Endothelial cell of umbilical vein (primary cell): ENCODE results near the gene SHISA5.

Experiments
- EZH2 ChIP-seq: IDR thresholded peaks from 2 replicates; pipeline ENCODE4 v1.6.1; 2012; ENCODE audit warnings: borderline replicate concordance, low read depth, mild to moderate bottlenecking, moderate library complexity, low read length, inconsistent platforms; ENCODE audit not compliant: severe bottlenecking
- FOS ChIP-seq: IDR thresholded peaks from 2 replicates; pipeline ENCODE4 v1.6.1; 2011; ENCODE audit warnings: mild to moderate bottlenecking, low read length, moderate library complexity, borderline replicate concordance; ENCODE audit not compliant: insufficient read depth
- GATA2 ChIP-seq: IDR thresholded peaks from 2 replicates; pipeline ENCODE4 v1.7.0; 2011; ENCODE audit warnings: low read depth, mild to moderate bottlenecking, moderate library complexity, mixed read lengths, low read length; ENCODE audit not compliant: insufficient read length, insufficient read depth
- POLR2A ChIP-seq: IDR thresholded peaks from 2 replicates; pipeline ENCODE4 v1.6.1; 2012; ENCODE audit warnings: low read depth, mild to moderate bottlenecking, control low read depth, low read length
- POLR2AphosphoS5 ChIP-seq: IDR thresholded peaks from 2 replicates; pipeline ENCODE4 v1.6.1; 2012; ENCODE audit warnings: low read depth, mild to moderate bottlenecking, control low read depth, low read length, moderate library complexity; ENCODE audit not compliant: insufficient read depth
- TF ChIP-seq, protein P1 (sequence below), 2 donors: IDR thresholded peaks; 1 replicate in 1 of 2; 2 replicates in 1 of 2; pipeline ENCODE4 v1.5.1; 2011; ENCODE audit warnings: low read length in 2 of 2, mild to moderate bottlenecking in 2 of 2, moderate library complexity in 2 of 2, control low read depth in 1 of 2, inconsistent platforms in 1 of 2, low read depth in 1 of 2; ENCODE audit not compliant: insufficient read depth in 1 of 2; ENCODE audit errors: extremely low read depth in 1 of 2
- TF ChIP-seq, protein P2 (sequence below): IDR thresholded peaks from 2 replicates; pipeline ENCODE4 v1.6.1; 2011; ENCODE audit not compliant: insufficient read depth, insufficient read length

GRCh38 chr3:48419149-48419548 is 84.8 kb downstream of the SHISA5 start:
- TF ChIP-seq POLR2A (no peak), FOS (no peak), EZH2 (no peak), GATA2 (no peak), POLR2AphosphoS5 (no peak)
- TF ChIP-seq, protein P1, sequence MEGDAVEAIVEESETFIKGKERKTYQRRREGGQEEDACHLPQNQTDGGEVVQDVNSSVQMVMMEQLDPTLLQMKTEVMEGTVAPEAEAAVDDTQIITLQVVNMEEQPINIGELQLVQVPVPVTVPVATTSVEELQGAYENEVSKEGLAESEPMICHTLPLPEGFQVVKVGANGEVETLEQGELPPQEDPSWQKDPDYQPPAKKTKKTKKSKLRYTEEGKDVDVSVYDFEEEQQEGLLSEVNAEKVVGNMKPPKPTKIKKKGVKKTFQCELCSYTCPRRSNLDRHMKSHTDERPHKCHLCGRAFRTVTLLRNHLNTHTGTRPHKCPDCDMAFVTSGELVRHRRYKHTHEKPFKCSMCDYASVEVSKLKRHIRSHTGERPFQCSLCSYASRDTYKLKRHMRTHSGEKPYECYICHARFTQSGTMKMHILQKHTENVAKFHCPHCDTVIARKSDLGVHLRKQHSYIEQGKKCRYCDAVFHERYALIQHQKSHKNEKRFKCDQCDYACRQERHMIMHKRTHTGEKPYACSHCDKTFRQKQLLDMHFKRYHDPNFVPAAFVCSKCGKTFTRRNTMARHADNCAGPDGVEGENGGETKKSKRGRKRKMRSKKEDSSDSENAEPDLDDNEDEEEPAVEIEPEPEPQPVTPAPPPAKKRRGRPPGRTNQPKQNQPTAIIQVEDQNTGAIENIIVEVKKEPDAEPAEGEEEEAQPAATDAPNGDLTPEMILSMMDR (IDR thresholded peaks at IDR 0.05; ENCODE audit: extremely low read depth in 1 of 2, insufficient read depth in 1 of 2, low read depth in 1 of 2, low read length in 2 of 2) = no peak
- TF ChIP-seq, protein P2, sequence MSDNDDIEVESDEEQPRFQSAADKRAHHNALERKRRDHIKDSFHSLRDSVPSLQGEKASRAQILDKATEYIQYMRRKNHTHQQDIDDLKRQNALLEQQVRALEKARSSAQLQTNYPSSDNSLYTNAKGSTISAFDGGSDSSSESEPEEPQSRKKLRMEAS = no peak
